ENCODE data around the gene NT5DC4. TPM values are rescaled to one million over a fixed set of nuclear protein-coding genes. Genes with fewer than 3 reads are reported as not detected.

The NT5DC4 gene
- total RNA-seq, 2 donors from 2014 or later, result not detected

- WGBS, 2 donors, result 85 to 87% methylated on average over 4 of the region's 4 CpGs
- intact Hi-C loops (cut with DNase I), result loop anchor here (10.0 kb wide), 1 partner anchor 51 kb away; no protein-coding TSS in a partner anchor
- no peak overlapping the region for H3K4me3 ChIP-seq
- H3K27ac ChIP-seq, result no peak overlapping the region
- no peaks in the 10 kb centered on the region for H3K9me3 ChIP-seq
- ATAC-seq, result no peak
- no peaks in the 10 kb centered on the region for H3K27me3 ChIP-seq
- H3K36me3 ChIP-seq (replicated peaks in 1 of 2; ENCODE audit: insufficient read depth in 1 of 2, low read depth in 2 of 2), result no peaks in the 10 kb centered on the region
- no peaks in the 10 kb centered on the region for H3K4me1 ChIP-seq
- TF ChIP-seq CTCF (IDR thresholded peaks at IDR 0.05), result no peak
- no peak for TF ChIP-seq POLR2A (IDR thresholded peaks at IDR 0.05)
- DNase-seq, result no peak
These were observed 35.4 kb upstream of the NT5DC4 start for GRCh38 chr2:112685271-112685884.

- intact Hi-C loops (cut with DNase I), result loop anchor here (10.0 kb wide), 1 partner anchor 52 kb away; no protein-coding TSS in a partner anchor
- no peak overlapping the region for H3K4me3 ChIP-seq
- peaks cover 7% of the 10 kb centered on the region for H3K4me1 ChIP-seq
- DNase-seq, result no peak
- H3K9me3 ChIP-seq, result no peaks in the 10 kb centered on the region
- no peak for ATAC-seq
- no peaks in the 10 kb centered on the region for H3K36me3 ChIP-seq (replicated peaks in 1 of 2; ENCODE audit: insufficient read depth in 1 of 2, low read depth in 2 of 2)
- TF ChIP-seq CTCF (IDR thresholded peaks at IDR 0.05) (no peak), POLR2A (IDR thresholded peaks at IDR 0.05) (no peak)
- H3K27ac ChIP-seq, result no peak overlapping the region
- 78 to 83% methylated on average over 11 to 15 of the region's 15 CpGs for WGBS, 2 donors
- H3K27me3 ChIP-seq, result no peaks in the 10 kb centered on the region
These were observed 34.2 kb upstream of the NT5DC4 start for GRCh38 chr2:112686348-112687217.

GRCh38 chr2:112687522-112687921, 33.3 kb upstream of the NT5DC4 start:
- Histone ChIP-seq H3K27me3 (no peaks in the 10 kb centered on the region), H3K4me1 (peaks cover 7% of the 10 kb centered on the region), H3K36me3 (replicated peaks in 1 of 2; ENCODE audit: insufficient read depth in 1 of 2, low read depth in 2 of 2) (no peaks in the 10 kb centered on the region), H3K4me3 (no peak overlapping the region), H3K27ac (no peak overlapping the region), H3K9me3 (no peaks in the 10 kb centered on the region)
- DNase-seq (no peak), ATAC-seq (no peak)
- 78 to 81% methylated on average over 6 of the region's 6 CpGs for WGBS, 2 donors
- TF ChIP-seq POLR2A (IDR thresholded peaks at IDR 0.05), result no peak
- no peak for TF ChIP-seq CTCF (IDR thresholded peaks at IDR 0.05)
- intact Hi-C loops (cut with DNase I), result loop anchor here (10.0 kb wide), 1 partner anchor 53 kb away; no protein-coding TSS in a partner anchor

GRCh38 chr2:112688086-112688880, 32.5 kb upstream of the NT5DC4 start:
- TF ChIP-seq POLR2A (IDR thresholded peaks at IDR 0.05), result no peak
- no peak for TF ChIP-seq CTCF (IDR thresholded peaks at IDR 0.05)
- no peaks in the 10 kb centered on the region for H3K27me3 ChIP-seq
- H3K27ac ChIP-seq, result no peak overlapping the region
- peaks cover 7% of the 10 kb centered on the region for H3K4me1 ChIP-seq
- no peaks in the 10 kb centered on the region for H3K9me3 ChIP-seq
- H3K4me3 ChIP-seq, result no peak overlapping the region
- ATAC-seq (no peak), DNase-seq (no peak)
- 78 to 82% methylated on average over 14 of the region's 14 CpGs for WGBS, 2 donors
- H3K36me3 ChIP-seq (replicated peaks in 1 of 2; ENCODE audit: insufficient read depth in 1 of 2, low read depth in 2 of 2), result no peaks in the 10 kb centered on the region
- intact Hi-C loops (cut with DNase I), result loop anchor here (10.0 kb wide), 1 partner anchor 53 kb away; no protein-coding TSS in a partner anchor

Data from body of pancreas (tissue), 4 donors.